GM18526 (cell line): ENCODE measurements around the gene CGNL1.

Source experiments
- POLR2A ChIP-seq: IDR thresholded peaks from 3 replicates; pipeline ENCODE4 v1.6.1; 2011; ENCODE audit not compliant: insufficient read length; ENCODE audit errors: extremely low read depth

CGNL1 gene

DNA sequence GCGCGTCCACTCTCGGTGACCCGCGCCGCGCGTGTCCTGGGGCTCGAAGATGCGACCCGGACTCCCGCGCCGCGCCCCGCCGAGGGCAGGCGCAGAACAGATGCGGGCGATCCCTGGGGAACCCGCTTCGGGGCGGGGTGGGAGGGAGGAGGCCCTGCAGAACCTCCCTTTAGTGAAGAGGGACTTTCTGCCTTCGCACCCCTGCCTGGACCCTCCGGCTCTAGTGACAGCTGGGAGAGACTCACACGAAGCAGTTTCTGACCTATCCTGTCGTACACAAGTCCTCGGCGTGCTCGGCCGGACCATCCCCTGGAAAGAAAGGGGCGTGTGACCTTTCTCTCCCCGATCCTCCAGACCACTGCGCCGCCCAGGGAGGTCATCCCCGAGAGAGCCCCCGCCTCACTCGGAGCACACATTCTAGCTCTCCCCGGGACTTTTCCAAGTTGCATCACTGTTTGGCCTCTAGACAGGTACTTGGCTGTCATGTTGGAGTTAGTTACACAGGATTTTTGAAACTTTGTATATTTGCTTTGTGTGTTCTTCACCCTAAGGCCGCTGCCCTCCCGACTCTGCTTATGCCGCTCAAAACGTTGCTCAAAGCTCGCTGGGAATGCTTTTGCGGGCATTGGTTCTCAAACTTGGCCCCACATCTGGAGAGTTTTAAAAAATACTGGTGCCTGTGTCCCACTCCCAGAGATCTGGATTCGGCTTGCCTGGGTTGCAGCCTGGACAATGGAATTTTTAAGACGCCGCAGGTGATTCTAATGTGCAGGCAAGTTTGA, 582 bp downstream of the CGNL1 start:
- no peak for TF ChIP-seq POLR2A

- TF ChIP-seq POLR2A: no peak
Observed at GRCh38 chr15:57377478-57377847, 1.2 kb downstream of the CGNL1 start.

- no peak for TF ChIP-seq POLR2A
Observed at GRCh38 chr15:57379487-57379886, 3.2 kb downstream of the CGNL1 start.

DNA sequence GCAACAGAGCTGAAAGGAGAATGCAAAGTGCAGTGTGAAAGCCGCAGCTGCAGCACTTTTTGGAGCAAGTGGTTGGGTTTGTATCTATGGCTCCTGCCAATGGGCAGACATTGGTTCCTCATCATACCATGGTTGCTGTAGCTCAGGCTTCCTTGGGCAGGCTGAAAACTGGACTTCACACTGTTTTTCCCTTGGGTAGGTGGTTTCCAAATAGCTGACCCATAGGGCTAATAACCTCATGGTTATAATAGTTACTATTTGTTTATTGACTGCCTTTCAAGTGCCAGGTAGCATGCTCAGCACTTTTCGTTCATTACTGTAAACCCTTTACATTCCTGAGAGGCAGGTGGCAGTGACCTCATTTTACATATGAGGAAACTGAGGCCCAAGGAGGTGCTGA, 4.5 kb downstream of the CGNL1 start:
- no peak for TF ChIP-seq POLR2A

GRCh38 chr15:57382215-57382614, 5.9 kb downstream of the CGNL1 start:
- TF ChIP-seq POLR2A: no peak

GRCh38 chr15:57382969-57383368, 6.7 kb downstream of the CGNL1 start:
- no peak for TF ChIP-seq POLR2A

GRCh38 chr15:57384024-57384423, 7.7 kb downstream of the CGNL1 start:
- no peak for TF ChIP-seq POLR2A

DNA sequence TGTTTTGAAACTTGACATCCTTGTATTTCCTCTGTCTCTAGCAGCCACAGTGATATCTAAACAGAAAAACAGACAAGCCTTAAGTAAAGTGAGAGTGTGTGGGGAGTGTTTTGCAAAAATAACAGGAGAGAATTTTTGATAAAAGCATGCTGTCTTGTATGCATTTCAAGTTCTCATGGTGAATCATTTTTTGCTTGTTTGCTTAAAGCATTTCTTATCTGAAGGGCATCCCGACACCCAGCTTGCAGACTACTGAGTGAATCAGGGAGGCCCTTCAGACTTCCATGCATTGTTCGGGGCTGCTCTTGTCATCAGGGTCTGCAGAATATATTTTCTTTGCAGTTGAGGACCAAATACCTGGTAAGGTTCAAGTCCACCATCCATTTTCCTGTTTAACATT, 8.5 kb downstream of the CGNL1 start:
- no peak for TF ChIP-seq POLR2A

DNA sequence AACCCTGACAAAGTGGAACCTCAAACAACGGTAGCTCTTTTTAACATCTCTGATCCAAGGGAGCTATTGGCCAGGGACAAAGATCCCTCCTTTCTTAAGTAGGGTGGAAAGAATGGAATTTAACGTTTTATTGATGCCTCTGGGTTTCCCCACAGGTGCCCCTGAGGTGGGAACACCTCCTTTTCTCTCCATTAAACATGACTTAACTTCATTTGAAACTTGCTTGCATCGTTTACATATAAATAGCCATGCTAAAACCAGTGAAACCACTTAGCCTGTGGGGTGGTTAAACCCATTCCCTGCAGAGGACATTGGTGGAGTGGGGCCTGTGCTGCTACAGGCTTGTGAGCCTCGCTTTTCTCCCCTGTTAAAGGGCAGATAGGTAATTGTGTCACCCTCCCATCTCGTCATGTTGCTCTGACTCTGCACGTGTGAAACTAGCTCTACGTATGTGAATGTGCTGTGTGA, 9.7 kb downstream of the CGNL1 start:
- TF ChIP-seq POLR2A: no peak

DNA sequence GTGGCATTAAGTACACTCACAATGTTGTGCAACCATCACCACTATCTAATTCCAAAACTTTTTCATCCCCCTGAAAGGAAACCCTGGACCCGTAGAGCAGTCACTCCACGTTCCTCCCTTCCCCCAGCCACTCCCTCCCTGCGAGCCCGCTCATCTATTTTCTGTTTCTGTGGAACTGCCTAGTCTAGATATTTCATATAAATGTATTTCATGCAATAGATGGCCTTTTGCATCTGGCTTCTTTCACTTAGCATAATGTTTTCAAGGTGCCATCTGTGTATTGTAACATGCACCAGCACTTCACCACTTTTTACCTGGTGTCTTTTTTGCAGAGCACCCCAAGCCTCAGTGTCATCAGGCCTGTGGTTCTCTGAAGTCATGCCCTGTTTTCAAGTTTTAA, 10.7 kb downstream of the CGNL1 start:
- TF ChIP-seq POLR2A: no peak

GRCh38 chr15:57387564-57388076, 11.3 kb downstream of the CGNL1 start:
- TF ChIP-seq POLR2A: no peak

DNA sequence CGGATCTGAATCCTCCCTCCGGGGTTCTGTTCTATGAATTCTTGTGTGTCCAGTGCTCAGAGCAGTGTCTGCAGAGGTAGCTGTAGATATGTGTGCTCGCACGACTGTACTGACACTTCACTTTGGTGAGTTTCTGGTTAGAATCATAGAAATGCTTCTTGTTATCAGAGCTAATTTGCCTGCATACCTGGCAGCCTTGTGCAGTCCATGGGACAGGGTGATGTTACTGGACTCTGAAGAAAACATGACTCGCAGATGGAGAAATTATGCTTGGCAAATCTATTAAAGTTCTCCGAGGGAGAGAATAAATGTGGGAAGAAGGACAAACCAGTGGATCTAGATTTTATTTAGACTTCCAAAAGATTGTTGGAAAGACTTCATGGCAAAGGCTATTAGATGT, 12.2 kb downstream of the CGNL1 start:
- no peak for TF ChIP-seq POLR2A

DNA sequence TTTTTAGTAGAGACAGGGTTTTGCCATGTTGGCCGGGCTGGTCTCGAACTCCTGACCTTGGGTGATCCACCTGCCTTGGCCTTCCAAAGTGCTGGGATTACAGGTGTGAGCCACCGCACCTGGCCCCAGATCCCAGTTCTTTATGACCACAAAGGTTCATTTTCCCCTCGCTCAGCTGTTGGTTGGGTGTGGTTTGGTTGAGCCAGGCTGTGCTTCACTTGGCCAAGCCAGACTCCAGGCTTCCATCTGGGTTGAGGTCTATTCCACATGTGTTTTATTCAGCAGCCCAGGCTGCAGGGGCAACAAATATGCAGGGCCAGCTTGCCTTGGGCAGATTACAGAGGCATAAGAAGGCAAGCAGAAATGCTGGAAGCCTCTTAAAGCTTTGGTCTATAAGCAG, 13.7 kb downstream of the CGNL1 start:
- TF ChIP-seq POLR2A: no peak

- no peak for TF ChIP-seq POLR2A
Observed at GRCh38 chr15:57390583-57390982, 14.3 kb downstream of the CGNL1 start.

GRCh38 chr15:57391537-57391936, 15.2 kb downstream of the CGNL1 start:
- no peak for TF ChIP-seq POLR2A

GRCh38 chr15:57393061-57393460, 16.8 kb downstream of the CGNL1 start:
- TF ChIP-seq POLR2A: no peak

- no peak for TF ChIP-seq POLR2A
Observed at GRCh38 chr15:57395292-57395691, 19.0 kb downstream of the CGNL1 start.
